WTC11 (cell line): ENCODE results near the gene ZNF678. TPM values are rescaled to one million over a fixed set of nuclear protein-coding genes. Genes with fewer than 3 reads are reported as not detected.

Experiments
- ATAC-seq: fragments of 200-7000 bp; cut with Tn5 transposase; 2 replicates; pipeline ENCODE4 v1.10.0; 2021; ENCODE audit warnings: mild to moderate bottlenecking, moderate library complexity
- CTCF ChIA-PET: fragments of 300-600 bp; sonication (Branson Sonifier 250); formaldehyde crosslinking; loops from one replicate; lab custom pipeline; 2021; ENCODE audit warnings: antibody characterized with exemption; lab: Charles Lee
- POLR2A ChIA-PET: fragments of 350-600 bp; sonication (Branson Sonifier 250); formaldehyde crosslinking; loops from one replicate; lab custom pipeline; 2021; ENCODE audit warnings: antibody characterized with exemption; lab: Charles Lee
- DNase-seq: peaks from one replicate; pipeline ENCODE4 v3.0.0; 2021; ENCODE audit warnings: low spot score
- H3K27ac Mint-ChIP-seq: 2 replicates; pipeline ENCODE4 v1.8.0; 2021; ENCODE audit warnings: mixed read lengths
- H3K27me3 Mint-ChIP-seq: 2 replicates; pipeline ENCODE4 v1.8.0; 2021; ENCODE audit warnings: low read depth, mild to moderate bottlenecking, moderate library complexity, mixed read lengths
- H3K36me3 Mint-ChIP-seq: 2 replicates; pipeline ENCODE4 v1.8.0; 2021; ENCODE audit warnings: mixed read lengths
- H3K4me1 Mint-ChIP-seq: 2 replicates; pipeline ENCODE4 v1.8.0; 2022; ENCODE audit warnings: mixed read lengths
- H3K4me3 Mint-ChIP-seq: 2 replicates; pipeline ENCODE4 v1.8.0; 2021; ENCODE audit warnings: mild to moderate bottlenecking, moderate library complexity, mixed read lengths
- H3K9me3 Mint-ChIP-seq: 2 replicates; pipeline ENCODE4 v1.8.0; 2021; ENCODE audit warnings: mixed read lengths
- ATF1 ChIP-seq: sonication (generic); formaldehyde crosslinking; IDR thresholded peaks from 2 replicates; pipeline ENCODE4 v1.8.1; 2023; ENCODE audit warnings: mild to moderate bottlenecking, moderate library complexity, missing genetic modification reagents
- ATF3 ChIP-seq: sonication (generic); formaldehyde crosslinking; conservative IDR thresholded peaks from 2 replicates; pipeline ENCODE4 v1.8.1; 2022; ENCODE audit warnings: mild to moderate bottlenecking, missing genetic modification reagents
- CREM ChIP-seq: sonication (generic); formaldehyde crosslinking; IDR thresholded peaks from 2 replicates; pipeline ENCODE4 v1.8.1; 2022; ENCODE audit warnings: mild to moderate bottlenecking, missing genetic modification reagents, moderate library complexity
- EMX1 ChIP-seq: fragments of 250-450 bp; sonication (Bioruptor Pico); IDR thresholded peaks from 2 replicates; pipeline ENCODE4 v1.8.0; 2021; ENCODE audit warnings: mild to moderate bottlenecking
- GTF2I ChIP-seq: fragments of 250-450 bp; sonication (Bioruptor Pico); conservative IDR thresholded peaks from 2 replicates; pipeline ENCODE4 v1.4.0; 2021; ENCODE audit warnings: mild to moderate bottlenecking
- JAZF1 ChIP-seq: fragments of 250-450 bp; sonication (Bioruptor Pico); IDR thresholded peaks from 2 replicates; pipeline ENCODE4 v1.9.0; 2021; ENCODE audit warnings: moderate library complexity, mild to moderate bottlenecking, inconsistent platforms
- TEAD1 ChIP-seq: sonication (generic); formaldehyde crosslinking; IDR thresholded peaks from 2 replicates; pipeline ENCODE4 v1.8.0; 2022; ENCODE audit warnings: mild to moderate bottlenecking, missing genetic modification reagents
- TEAD4 ChIP-seq: sonication (generic); formaldehyde crosslinking; IDR thresholded peaks from 2 replicates; pipeline ENCODE4 v1.8.0; 2022; ENCODE audit warnings: mild to moderate bottlenecking, missing genetic modification reagents
- TP53 ChIP-seq: sonication (generic); formaldehyde crosslinking; IDR thresholded peaks from 2 replicates; pipeline ENCODE4 v1.8.1; 2023; ENCODE audit warnings: mild to moderate bottlenecking, missing genetic modification reagents
- ZNF121 ChIP-seq: sonication (generic); formaldehyde crosslinking; IDR thresholded peaks from 2 replicates; pipeline ENCODE4 v1.8.0; 2023; ENCODE audit warnings: missing genetic modification reagents
- ZNF138 ChIP-seq: sonication (generic); formaldehyde crosslinking; conservative IDR thresholded peaks from 2 replicates; pipeline ENCODE4 v1.8.1; 2022; ENCODE audit warnings: mild to moderate bottlenecking, moderate library complexity, missing genetic modification reagents
- ZNF219 ChIP-seq: sonication (generic); formaldehyde crosslinking; IDR thresholded peaks from 2 replicates; pipeline ENCODE4 v1.8.0; 2023; ENCODE audit warnings: missing genetic modification reagents, mild to moderate bottlenecking, borderline replicate concordance
- ZNF416 ChIP-seq: fragments of 250-450 bp; sonication (Bioruptor Pico); IDR thresholded peaks from 2 replicates; pipeline ENCODE4 v1.9.0; 2021; ENCODE audit warnings: mild to moderate bottlenecking, inconsistent platforms
- total RNA-seq: library from RNA; stranded (reverse); gene quantifications from 3 replicates; pipeline ENCODE4 v1.2.3, GENCODE V29; 2021
- TF ChIP-seq, protein P1 (sequence below): sonication (generic); formaldehyde crosslinking; IDR thresholded peaks from 2 replicates; pipeline ENCODE4 v1.8.1; 2023; ENCODE audit warnings: mild to moderate bottlenecking, missing genetic modification reagents
- TF ChIP-seq, protein P2 (sequence below): sonication (generic); formaldehyde crosslinking; IDR thresholded peaks from 2 replicates; pipeline ENCODE4 v1.8.1; 2023; ENCODE audit warnings: mild to moderate bottlenecking, missing genetic modification reagents, moderate library complexity
- TF ChIP-seq, protein P3 (sequence below): sonication (generic); formaldehyde crosslinking; IDR thresholded peaks from 2 replicates; pipeline ENCODE4 v1.8.1; 2023; ENCODE audit warnings: mild to moderate bottlenecking, missing genetic modification reagents
- TF ChIP-seq, protein P4 (sequence below): fragments of 250-450 bp; sonication (Bioruptor Pico); conservative IDR thresholded peaks from 2 replicates; pipeline ENCODE4 v1.9.0; 2021; ENCODE audit warnings: mild to moderate bottlenecking
- TF ChIP-seq, protein P5 (sequence below): sonication (generic); formaldehyde crosslinking; IDR thresholded peaks from 2 replicates; pipeline ENCODE4 v1.8.1; 2022; ENCODE audit warnings: mild to moderate bottlenecking, moderate library complexity, missing genetic modification reagents
- TF ChIP-seq, protein P6 (sequence below): sonication (generic); formaldehyde crosslinking; IDR thresholded peaks from 2 replicates; pipeline ENCODE4 v1.8.0; 2022; ENCODE audit warnings: mild to moderate bottlenecking, missing genetic modification reagents

Gene ZNF678
- total RNA-seq, 1 experiment from 2014 or later, result 28.9 TPM

DNA sequence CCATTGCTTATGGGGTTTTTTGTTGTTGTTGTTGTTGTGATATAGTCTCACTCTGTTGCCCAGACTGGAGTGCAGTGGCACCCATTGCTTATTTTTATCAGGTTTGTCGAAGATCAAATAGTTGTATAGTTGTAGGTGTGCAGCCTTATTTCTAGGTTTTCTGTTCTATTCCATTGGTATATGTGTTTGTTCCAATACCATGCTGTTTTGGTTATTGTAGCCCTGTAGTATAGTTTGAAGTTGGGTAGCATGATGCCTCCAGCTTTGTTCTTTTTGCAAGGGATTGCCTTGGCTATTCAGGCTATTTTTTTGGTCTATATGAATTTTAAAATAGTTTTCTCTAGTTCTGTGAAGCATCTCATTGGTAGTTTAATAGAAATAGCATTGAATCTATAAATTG lies 11.6 kb downstream of the ZNF678 start:
- peaks cover 44% of the 10 kb centered on the region for H3K9me3 Mint-ChIP-seq
- no peak overlapping the region for H3K4me3 Mint-ChIP-seq
- ATAC-seq, result no peak
- ChIA-PET CTCF (no interaction called here), POLR2A (no interaction called here)
- H3K27ac Mint-ChIP-seq, result no peak overlapping the region
- no peaks in the 10 kb centered on the region for H3K27me3 Mint-ChIP-seq
- TF ChIP-seq, protein P1, sequence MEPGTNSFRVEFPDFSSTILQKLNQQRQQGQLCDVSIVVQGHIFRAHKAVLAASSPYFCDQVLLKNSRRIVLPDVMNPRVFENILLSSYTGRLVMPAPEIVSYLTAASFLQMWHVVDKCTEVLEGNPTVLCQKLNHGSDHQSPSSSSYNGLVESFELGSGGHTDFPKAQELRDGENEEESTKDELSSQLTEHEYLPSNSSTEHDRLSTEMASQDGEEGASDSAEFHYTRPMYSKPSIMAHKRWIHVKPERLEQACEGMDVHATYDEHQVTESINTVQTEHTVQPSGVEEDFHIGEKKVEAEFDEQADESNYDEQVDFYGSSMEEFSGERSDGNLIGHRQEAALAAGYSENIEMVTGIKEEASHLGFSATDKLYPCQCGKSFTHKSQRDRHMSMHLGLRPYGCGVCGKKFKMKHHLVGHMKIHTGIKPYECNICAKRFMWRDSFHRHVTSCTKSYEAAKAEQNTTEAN (CRISPR knock-in tag), result no peak
- TF ChIP-seq, protein P2, sequence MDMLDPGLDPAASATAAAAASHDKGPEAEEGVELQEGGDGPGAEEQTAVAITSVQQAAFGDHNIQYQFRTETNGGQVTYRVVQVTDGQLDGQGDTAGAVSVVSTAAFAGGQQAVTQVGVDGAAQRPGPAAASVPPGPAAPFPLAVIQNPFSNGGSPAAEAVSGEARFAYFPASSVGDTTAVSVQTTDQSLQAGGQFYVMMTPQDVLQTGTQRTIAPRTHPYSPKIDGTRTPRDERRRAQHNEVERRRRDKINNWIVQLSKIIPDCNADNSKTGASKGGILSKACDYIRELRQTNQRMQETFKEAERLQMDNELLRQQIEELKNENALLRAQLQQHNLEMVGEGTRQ (CRISPR knock-in tag), result no peak
- TF ChIP-seq ZNF416 (CRISPR knock-in tag), result no peak
- no peak for TF ChIP-seq TP53 (CRISPR knock-in tag)
- no peak for TF ChIP-seq JAZF1 (CRISPR knock-in tag)
- TF ChIP-seq, protein P3, sequence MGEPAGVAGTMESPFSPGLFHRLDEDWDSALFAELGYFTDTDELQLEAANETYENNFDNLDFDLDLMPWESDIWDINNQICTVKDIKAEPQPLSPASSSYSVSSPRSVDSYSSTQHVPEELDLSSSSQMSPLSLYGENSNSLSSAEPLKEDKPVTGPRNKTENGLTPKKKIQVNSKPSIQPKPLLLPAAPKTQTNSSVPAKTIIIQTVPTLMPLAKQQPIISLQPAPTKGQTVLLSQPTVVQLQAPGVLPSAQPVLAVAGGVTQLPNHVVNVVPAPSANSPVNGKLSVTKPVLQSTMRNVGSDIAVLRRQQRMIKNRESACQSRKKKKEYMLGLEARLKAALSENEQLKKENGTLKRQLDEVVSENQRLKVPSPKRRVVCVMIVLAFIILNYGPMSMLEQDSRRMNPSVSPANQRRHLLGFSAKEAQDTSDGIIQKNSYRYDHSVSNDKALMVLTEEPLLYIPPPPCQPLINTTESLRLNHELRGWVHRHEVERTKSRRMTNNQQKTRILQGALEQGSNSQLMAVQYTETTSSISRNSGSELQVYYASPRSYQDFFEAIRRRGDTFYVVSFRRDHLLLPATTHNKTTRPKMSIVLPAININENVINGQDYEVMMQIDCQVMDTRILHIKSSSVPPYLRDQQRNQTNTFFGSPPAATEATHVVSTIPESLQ, result no peak
- no peak for TF ChIP-seq ATF3 (CRISPR knock-in tag)
- no peak for TF ChIP-seq TEAD4 (CRISPR knock-in tag)
- TF ChIP-seq GTF2I (CRISPR knock-in tag), result no peak
- no peak for TF ChIP-seq TEAD1 (CRISPR knock-in tag)
- TF ChIP-seq, protein P4, sequence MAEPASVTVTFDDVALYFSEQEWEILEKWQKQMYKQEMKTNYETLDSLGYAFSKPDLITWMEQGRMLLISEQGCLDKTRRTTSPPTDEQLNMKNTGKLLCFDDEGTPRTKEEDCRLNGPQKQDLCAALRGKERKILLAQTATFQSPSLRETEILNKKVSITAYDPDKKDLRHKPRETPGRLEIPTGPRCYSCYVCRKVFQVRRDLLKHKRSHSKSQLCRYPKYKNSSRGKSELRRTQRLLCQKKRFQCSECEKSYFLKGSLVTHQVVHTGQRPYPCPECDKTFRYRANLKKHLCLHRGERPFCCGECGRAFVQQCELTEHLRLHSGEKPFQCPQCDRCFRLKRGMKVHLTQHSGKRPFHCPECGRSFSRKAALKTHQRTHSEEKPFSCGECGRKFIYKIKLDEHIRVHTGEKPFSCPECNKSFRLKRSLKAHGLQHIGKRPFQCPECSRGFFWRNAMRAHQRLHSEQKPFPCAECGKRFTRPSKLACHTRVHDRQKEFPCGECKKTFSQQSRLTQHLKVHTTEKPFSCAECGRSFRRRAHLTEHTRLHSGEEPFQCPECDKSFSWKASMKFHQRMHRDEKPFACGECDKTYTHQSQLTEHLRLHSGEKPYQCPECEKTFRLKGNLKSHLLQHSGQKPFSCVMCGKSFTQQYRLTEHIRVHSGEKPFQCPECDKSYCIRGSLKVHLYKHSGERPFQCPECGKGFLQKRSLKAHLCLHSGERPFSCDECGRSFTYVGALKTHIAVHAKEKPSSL (CRISPR knock-in tag), result no peak
- no peak for TF ChIP-seq ZNF219 (CRISPR knock-in tag)
- TF ChIP-seq, protein P5, sequence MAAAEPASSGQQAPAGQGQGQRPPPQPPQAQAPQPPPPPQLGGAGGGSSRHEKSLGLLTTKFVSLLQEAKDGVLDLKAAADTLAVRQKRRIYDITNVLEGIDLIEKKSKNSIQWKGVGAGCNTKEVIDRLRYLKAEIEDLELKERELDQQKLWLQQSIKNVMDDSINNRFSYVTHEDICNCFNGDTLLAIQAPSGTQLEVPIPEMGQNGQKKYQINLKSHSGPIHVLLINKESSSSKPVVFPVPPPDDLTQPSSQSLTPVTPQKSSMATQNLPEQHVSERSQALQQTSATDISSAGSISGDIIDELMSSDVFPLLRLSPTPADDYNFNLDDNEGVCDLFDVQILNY, result no peak
- TF ChIP-seq ZNF138, result no peak
- no peak for TF ChIP-seq EMX1 (CRISPR knock-in tag)
- H3K4me1 Mint-ChIP-seq, result peaks cover 19% of the 10 kb centered on the region
- peaks cover 36% of the 10 kb centered on the region for H3K36me3 Mint-ChIP-seq
- no peak for DNase-seq

DNA sequence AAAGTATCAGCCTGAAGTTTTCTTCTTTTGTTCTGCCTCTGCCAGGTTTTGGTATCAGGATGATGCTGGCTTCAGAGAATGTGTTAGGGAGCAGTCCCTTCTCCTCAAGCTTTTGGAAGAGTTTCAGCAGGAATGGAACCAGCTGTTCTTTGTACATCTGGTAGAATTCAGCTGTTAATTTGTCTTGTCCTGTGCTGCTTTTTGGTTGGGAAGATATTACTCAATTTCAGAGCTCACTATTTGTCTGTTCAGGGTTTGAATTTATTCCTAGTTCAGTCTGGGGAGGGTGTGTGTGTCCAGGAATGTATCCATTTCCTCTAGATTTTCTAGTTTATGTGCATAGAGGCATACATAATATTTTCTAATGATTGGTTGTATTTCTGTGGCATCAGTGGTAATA lies 12.8 kb downstream of the ZNF678 start:
- no peak overlapping the region for H3K4me3 Mint-ChIP-seq
- ATAC-seq (no peak), DNase-seq (no peak)
- peaks cover 36% of the 10 kb centered on the region for H3K36me3 Mint-ChIP-seq
- peaks cover 19% of the 10 kb centered on the region for H3K4me1 Mint-ChIP-seq
- TF ChIP-seq ZNF121 (CRISPR knock-in tag) (no peak), ATF1 (CRISPR knock-in tag) (no peak), CREM (CRISPR knock-in tag) (no peak)
- TF ChIP-seq, protein P6, sequence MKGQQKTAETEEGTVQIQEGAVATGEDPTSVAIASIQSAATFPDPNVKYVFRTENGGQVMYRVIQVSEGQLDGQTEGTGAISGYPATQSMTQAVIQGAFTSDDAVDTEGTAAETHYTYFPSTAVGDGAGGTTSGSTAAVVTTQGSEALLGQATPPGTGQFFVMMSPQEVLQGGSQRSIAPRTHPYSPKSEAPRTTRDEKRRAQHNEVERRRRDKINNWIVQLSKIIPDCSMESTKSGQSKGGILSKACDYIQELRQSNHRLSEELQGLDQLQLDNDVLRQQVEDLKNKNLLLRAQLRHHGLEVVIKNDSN (CRISPR knock-in tag), result no peak
- no peaks in the 10 kb centered on the region for H3K27me3 Mint-ChIP-seq
- no peak overlapping the region for H3K27ac Mint-ChIP-seq
- POLR2A ChIA-PET, result no interaction called here
- H3K9me3 Mint-ChIP-seq, result peaks cover 44% of the 10 kb centered on the region
- CTCF ChIA-PET, result no interaction called here
